Parathyroid adenoma (tissue), 2 donors: Measurements from ENCODE around the gene ETV6.

ENCODE experiments used
- H2AFZ ChIP-seq: fragments of 300-600 bp; sonication (generic); one replicate; pipeline ENCODE4 v1.7.0; 2017; ENCODE audit warnings: antibody characterized with exemption, mild to moderate bottlenecking
- H3K27ac ChIP-seq: fragments of 300-600 bp; sonication (generic); one replicate; pipeline ENCODE4 v1.7.0; 2017
- H3K27me3 ChIP-seq: fragments of 300-600 bp; sonication (generic); one replicate; pipeline ENCODE4 v1.7.0; 2017; ENCODE audit warnings: low read length; ENCODE audit not compliant: control insufficient read depth, insufficient read depth
- H3K36me3 ChIP-seq: fragments of 300-600 bp; sonication (generic); one replicate; pipeline ENCODE4 v1.7.0; 2017; ENCODE audit warnings: low read length; ENCODE audit not compliant: control insufficient read depth, insufficient read depth
- H3K4me1 ChIP-seq: fragments of 300-600 bp; sonication (generic); one replicate; pipeline ENCODE4 v1.7.0; 2017; ENCODE audit warnings: control low read depth
- H3K4me2 ChIP-seq: fragments of 300-600 bp; sonication (generic); one replicate; pipeline ENCODE4 v1.7.0; 2017; ENCODE audit warnings: low read length
- H3K4me3 ChIP-seq: fragments of 300-600 bp; sonication (generic); one replicate; pipeline ENCODE4 v1.7.0; 2017; ENCODE audit warnings: low read depth, low read length
- H3K79me2 ChIP-seq: fragments of 300-600 bp; sonication (generic); one replicate; pipeline ENCODE4 v1.7.0; 2017; ENCODE audit warnings: control low read depth
- H3K9ac ChIP-seq: fragments of 300-600 bp; sonication (generic); one replicate; pipeline ENCODE4 v1.7.0; 2017; ENCODE audit warnings: mild to moderate bottlenecking
- H3K9me3 ChIP-seq: fragments of 300-600 bp; sonication (generic); one replicate; pipeline ENCODE4 v1.7.0; 2017; ENCODE audit warnings: low read length; ENCODE audit not compliant: control insufficient read depth
- TF ChIP-seq, protein P1 (sequence below): fragments of 300-600 bp; sonication (generic); IDR thresholded peaks from one replicate; pipeline ENCODE4 v1.7.0; 2017; ENCODE audit warnings: antibody characterized with exemption, mild to moderate bottlenecking
- donor health status: primary hyperparathyroidism.

ETV6 gene

GRCh38 chr12:11862798-11863197, 213.3 kb downstream of the ETV6 start:
- Histone ChIP-seq H3K36me3 (no peaks in the 10 kb centered on the region), H2AFZ (no peak overlapping the region), H3K4me1 (peaks cover 21% of the 10 kb centered on the region), H3K9me3 (no peaks in the 10 kb centered on the region), H3K27me3 (no peaks in the 10 kb centered on the region), H3K4me2 (peak overlapping the region; percentile 38), H3K9ac (no peak overlapping the region), H3K4me3 (no peak overlapping the region), H3K79me2 (no peaks in the 10 kb centered on the region), H3K27ac (peak overlapping the region; percentile 76)
- TF ChIP-seq, protein P1, sequence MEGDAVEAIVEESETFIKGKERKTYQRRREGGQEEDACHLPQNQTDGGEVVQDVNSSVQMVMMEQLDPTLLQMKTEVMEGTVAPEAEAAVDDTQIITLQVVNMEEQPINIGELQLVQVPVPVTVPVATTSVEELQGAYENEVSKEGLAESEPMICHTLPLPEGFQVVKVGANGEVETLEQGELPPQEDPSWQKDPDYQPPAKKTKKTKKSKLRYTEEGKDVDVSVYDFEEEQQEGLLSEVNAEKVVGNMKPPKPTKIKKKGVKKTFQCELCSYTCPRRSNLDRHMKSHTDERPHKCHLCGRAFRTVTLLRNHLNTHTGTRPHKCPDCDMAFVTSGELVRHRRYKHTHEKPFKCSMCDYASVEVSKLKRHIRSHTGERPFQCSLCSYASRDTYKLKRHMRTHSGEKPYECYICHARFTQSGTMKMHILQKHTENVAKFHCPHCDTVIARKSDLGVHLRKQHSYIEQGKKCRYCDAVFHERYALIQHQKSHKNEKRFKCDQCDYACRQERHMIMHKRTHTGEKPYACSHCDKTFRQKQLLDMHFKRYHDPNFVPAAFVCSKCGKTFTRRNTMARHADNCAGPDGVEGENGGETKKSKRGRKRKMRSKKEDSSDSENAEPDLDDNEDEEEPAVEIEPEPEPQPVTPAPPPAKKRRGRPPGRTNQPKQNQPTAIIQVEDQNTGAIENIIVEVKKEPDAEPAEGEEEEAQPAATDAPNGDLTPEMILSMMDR = no peak

DNA sequence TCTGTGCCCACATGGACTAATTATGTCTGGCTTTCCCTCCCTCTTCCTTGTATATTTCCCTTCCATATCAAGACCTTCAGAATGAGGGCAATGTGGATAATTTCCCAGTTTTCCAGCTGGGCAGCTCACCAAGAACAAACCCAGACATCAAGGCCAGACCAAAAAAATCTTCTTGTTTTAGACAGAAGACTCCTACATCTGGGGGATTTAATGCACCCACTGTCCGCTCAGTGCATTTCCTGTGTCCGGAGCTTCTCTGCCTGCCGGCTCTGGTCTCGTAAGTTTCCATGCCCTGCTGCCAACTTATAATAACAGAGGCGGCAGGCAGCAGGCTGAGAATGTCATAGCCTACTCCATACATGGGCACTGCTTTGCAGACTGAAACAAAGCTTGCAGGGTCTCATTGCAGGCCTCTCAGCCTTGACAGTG, 214.0 kb downstream of the ETV6 start:
- Histone ChIP-seq H3K4me2 (no peak overlapping the region), H3K4me1 (peaks cover 21% of the 10 kb centered on the region), H3K27me3 (no peaks in the 10 kb centered on the region), H2AFZ (peak overlapping the region; percentile 44), H3K27ac (peak overlapping the region; percentile 76), H3K9me3 (no peaks in the 10 kb centered on the region), H3K79me2 (peaks cover 2% of the 10 kb centered on the region), H3K9ac (no peak overlapping the region), H3K4me3 (no peak overlapping the region), H3K36me3 (no peaks in the 10 kb centered on the region)
- TF ChIP-seq, protein P1 = no peak

GRCh38 chr12:11863988-11864387, 214.5 kb downstream of the ETV6 start:
- H3K4me3 ChIP-seq = no peak overlapping the region

GRCh38 chr12:11865824-11866223, 216.3 kb downstream of the ETV6 start:
- no peak overlapping the region for H3K4me3 ChIP-seq
- TF ChIP-seq, protein P1 = no peak
- peaks cover 21% of the 10 kb centered on the region for H3K4me1 ChIP-seq
- H3K27ac ChIP-seq = no peak overlapping the region
- H3K27me3 ChIP-seq = no peaks in the 10 kb centered on the region
- H2AFZ ChIP-seq = no peak overlapping the region
- H3K4me2 ChIP-seq = no peak overlapping the region
- H3K79me2 ChIP-seq = peaks cover 17% of the 10 kb centered on the region
- no peaks in the 10 kb centered on the region for H3K36me3 ChIP-seq
- H3K9ac ChIP-seq = no peak overlapping the region
- no peaks in the 10 kb centered on the region for H3K9me3 ChIP-seq

More at GRCh38 chr12:11863988-11864387, 214.5 kb downstream of the ETV6 start:
- H3K27me3 ChIP-seq = no peaks in the 10 kb centered on the region
- H3K36me3 ChIP-seq = no peaks in the 10 kb centered on the region
- H2AFZ ChIP-seq = peak overlapping the region; percentile 44
- peaks cover 21% of the 10 kb centered on the region for H3K4me1 ChIP-seq
- peaks cover 5% of the 10 kb centered on the region for H3K79me2 ChIP-seq
- H3K9ac ChIP-seq = no peak overlapping the region
- TF ChIP-seq, protein P1 = no peak
- H3K9me3 ChIP-seq = no peaks in the 10 kb centered on the region
- H3K4me2 ChIP-seq = no peak overlapping the region
- peak overlapping the region; percentile 76 for H3K27ac ChIP-seq

GRCh38 chr12:11868027-11868426, 218.6 kb downstream of the ETV6 start:
- Histone ChIP-seq H3K4me3 (no peak overlapping the region), H3K4me1 (peaks cover 11% of the 10 kb centered on the region), H3K27me3 (no peaks in the 10 kb centered on the region), H3K27ac (no peak overlapping the region), H3K9ac (no peak overlapping the region), H3K79me2 (peaks cover 30% of the 10 kb centered on the region), H3K9me3 (no peaks in the 10 kb centered on the region), H2AFZ (no peak overlapping the region), H3K4me2 (no peak overlapping the region), H3K36me3 (no peaks in the 10 kb centered on the region)
- TF ChIP-seq, protein P1 = no peak
